GM19324 (cell line): ENCODE results near the gene MDK.
"Not testable (repeated sequence)": the region's sequence is repeated elsewhere in the genome, so short reads cannot be mapped to it uniquely, and the experiment has no call there.

Experiments used
- ATAC-seq: cut with Tn5 transposase; IDR thresholded peaks from one replicate; pipeline ENCODE4 v1.9.1; 2021; ENCODE audit warnings: mild to moderate bottlenecking, moderate library complexity; ENCODE audit not compliant: unreplicated experiment, low FRiP score

MDK gene

DNA sequence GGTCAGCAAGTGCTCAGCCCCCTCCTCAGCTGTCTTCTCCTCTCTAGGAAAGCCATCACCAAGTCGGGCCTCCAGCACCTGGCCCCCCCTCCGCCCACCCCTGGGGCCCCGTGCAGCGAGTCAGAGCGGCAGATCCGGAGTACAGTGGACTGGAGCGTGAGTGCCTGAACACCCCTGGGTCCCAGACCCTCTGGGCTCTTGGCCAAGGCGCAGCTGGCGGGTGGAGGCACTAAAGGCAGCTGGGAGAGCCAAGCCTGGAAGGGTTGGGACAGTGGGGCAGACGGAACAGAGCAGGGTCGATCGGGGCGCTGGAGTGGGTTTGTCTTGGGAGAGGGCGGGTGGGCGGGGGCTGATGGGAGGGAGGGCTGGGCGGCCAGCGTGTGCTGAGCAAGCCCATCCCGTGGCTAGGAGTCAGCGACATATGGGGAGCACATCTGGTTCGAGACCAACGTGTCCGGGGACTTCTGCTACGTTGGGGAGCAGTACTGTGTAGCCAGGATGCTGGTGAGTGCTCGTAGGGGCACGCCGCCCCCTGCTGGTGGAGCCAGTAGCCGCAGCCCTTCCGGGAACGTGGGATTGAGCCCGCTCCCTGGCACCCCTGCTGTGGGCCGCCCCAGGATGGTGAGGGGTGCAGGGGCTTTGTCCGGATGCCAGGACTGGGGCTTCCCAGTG is 14.1 kb upstream of the MDK start:
- no peak for ATAC-seq

DNA sequence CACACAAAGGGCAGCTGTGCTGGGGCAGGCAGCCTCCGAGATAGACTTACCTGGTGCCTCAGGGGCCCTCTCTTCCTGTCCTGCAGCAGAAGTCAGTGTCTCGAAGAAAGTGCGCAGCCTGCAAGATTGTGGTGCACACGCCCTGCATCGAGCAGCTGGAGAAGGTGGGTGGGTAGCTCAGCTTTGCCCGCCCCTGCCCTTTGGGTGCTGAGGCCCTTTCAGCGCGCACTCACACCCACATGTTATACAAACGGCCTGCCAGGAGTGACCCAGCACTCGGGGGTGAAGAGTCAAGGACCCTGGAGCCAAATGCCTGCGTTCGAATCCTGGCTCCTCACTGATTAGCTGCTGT is 13.6 kb upstream of the MDK start:
- no peak for ATAC-seq

DNA sequence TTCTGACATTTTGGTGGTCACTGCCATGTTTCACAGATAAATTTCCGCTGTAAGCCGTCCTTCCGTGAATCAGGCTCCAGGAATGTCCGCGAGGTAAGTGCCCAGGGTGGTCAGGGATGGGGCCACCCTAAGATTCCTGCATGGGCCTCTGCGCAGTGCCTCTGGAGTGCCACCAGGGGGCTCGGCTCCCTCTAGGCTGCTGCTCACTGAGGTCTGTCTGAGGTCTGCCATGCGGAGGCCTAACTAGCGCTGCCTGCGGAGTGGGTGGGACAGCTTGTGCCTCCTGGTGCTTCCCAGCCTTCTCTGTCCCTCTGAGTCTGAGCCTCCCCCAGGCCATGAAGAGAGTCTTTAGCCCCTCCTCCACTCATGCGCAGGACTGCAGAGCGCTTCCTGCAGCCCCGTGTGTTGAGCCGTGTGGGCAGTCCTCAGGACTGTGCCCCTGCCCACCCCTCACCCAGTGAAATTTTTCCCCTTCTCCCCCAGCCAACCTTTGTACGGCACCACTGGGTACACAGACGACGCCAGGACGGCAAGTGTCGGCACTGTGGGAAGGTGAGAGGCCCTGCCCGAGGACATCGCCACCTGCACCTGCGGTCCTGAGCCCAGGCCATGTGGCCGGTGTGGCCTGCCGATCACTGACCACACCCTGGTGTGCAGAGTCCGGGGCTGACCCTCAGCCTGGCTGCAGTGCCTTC is 11.9 kb upstream of the MDK start:
- no peak for ATAC-seq

DNA sequence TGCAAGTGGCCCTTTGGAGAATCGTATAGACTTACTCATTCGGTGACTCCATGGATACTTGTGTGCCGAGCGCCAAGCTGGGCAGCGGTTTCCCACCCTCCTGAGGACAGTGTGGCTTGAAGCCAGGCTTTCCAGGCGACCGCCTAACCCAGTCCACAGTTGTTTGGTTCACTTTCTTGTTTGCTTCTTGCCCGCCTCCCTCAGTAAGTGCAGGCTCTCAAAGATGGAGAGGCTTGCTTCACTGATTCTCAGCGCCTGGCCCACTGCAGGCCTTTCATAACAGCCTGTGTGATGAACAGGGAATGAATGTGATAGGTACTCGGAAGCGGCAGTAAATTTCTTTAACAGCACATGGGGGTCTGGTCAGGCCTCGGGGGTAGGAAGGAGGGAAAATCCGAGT is 11.2 kb upstream of the MDK start:
- ATAC-seq, result no peak

DNA sequence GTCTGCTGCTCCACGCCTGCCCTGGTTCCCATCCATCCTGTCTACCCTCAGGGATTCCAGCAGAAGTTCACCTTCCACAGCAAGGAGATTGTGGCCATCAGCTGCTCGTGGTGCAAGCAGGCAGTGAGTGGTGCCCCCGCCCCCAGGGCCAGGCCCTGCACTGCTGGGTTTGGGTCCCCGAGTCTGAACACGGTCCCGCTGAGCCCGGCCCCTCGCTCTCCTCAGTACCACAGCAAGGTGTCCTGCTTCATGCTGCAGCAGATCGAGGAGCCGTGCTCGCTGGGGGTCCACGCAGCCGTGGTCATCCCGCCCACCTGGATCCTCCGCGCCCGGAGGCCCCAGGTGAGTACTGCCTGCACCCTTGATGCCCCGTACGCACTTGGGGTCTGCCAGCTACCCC is 10.2 kb upstream of the MDK start:
- not testable (repeated sequence) for ATAC-seq

DNA sequence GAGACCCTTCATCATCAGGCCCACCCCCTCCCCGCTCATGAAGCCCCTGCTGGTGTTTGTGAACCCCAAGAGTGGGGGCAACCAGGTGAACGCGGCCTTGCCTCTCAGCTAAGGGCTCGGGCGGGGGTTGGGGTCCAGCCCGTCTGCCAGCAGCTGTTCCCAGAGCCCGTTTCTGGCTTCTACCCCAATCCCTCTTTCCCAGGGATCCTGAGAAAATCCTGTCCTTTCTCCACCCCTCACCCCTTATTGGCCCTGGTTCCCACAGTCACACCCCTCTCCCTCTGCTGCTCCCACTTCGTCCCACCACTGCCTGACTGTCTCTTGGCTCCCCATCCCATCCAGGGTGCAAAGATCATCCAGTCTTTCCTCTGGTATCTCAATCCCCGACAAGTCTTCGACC is 9.4 kb upstream of the MDK start:
- no peak for ATAC-seq

DNA sequence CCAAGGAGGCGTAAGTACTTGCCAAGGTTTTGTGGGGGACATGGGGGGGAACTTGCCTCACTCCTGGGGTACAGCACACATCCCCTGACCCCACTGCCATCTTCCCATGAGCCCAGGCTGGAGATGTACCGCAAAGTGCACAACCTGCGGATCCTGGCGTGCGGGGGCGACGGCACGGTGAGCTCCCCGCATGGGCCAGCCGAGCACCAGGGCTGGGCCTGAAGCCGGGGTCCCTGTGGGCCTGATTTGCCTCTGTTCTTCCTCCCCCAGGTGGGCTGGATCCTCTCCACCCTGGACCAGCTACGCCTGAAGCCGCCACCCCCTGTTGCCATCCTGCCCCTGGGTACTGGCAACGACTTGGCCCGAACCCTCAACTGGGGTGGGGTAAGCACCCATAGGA is 9.0 kb upstream of the MDK start:
- not testable (repeated sequence) for ATAC-seq

DNA sequence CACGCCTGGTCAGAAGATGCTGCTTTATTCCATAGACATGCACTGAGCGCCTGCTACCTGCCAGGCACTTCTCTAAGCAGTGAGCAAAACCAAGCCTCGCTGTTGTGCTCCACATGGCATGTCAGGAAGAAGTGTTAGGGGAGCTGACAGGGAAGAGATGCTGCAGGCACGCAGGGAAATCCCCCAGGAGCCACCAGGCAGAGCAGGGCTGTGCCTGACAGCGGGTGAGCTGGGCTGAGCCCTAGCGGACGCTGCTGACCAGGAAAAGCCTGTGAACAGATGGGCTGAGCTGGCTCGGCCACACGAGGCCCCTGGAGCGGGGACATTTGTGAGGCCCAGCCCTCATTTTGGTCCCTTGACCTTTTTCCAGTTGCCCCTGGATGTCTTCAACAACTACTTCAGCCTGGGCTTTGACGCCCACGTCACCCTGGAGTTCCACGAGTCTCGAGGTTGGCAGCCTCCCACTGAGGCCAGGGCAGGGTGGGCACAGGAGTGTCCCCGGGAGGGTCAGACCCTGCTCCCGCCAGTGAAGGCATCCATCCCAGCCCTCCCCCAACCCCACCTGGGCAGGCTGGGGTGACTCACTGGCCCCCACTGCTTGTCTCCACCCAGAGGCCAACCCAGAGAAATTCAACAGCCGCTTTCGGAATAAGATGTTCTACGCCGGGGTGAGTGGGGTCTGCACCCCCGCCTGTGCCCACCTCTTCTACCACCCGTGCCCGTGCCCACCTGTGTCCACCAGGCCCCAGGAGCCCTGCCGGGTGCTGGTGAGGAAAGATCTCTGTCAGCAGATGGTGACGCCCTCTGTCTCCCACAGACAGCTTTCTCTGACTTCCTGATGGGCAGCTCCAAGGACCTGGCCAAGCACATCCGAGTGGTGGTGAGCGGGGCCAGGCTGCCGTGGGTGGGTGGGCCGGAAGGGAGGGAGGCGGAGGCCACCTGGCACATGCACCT is 7.4 kb upstream of the MDK start:
- no peak for ATAC-seq

DNA sequence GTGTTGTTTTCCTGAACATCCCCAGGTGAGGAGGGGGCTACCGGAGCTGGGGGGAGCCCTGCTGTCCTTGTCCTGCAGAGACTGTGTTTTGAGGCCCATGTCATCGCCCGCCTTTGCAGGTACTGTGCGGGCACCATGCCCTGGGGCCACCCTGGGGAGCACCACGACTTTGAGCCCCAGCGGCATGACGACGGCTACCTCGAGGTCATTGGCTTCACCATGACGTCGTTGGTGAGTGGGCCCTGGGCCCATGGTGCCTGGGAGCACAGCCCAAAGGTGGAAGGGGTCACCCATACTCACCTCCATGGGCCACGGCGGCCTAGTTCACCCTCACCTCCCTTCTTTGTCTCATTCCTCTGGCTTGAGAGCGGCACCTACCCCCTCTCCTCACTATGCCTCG is 6.7 kb upstream of the MDK start:
- ATAC-seq, result no peak

DNA sequence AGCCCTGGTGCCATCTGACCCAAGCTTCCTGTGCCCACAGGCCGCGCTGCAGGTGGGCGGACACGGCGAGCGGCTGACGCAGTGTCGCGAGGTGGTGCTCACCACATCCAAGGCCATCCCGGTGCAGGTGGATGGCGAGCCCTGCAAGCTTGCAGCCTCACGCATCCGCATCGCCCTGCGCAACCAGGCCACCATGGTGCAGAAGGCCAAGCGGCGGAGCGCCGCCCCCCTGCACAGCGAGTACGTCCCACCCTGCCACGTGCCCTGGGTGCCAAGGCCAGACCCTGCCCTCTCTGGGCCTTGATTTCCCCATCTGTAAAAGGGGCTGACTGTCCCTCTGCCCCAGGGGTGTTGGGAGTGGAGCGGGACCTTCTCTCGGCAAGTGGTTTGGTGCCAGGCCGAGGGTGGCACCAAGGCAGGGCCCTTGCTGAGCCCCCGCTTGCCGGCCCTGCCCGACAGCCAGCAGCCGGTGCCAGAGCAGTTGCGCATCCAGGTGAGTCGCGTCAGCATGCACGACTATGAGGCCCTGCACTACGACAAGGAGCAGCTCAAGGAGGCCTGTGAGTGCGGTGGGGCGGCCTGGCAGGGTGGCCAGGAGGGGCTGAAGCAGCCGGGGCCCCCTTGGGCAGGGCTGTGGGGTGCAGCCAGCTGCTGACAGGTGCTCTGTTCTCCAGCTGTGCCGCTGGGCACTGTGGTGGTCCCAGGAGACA is 5.9 kb upstream of the MDK start:
- ATAC-seq, result no peak

DNA sequence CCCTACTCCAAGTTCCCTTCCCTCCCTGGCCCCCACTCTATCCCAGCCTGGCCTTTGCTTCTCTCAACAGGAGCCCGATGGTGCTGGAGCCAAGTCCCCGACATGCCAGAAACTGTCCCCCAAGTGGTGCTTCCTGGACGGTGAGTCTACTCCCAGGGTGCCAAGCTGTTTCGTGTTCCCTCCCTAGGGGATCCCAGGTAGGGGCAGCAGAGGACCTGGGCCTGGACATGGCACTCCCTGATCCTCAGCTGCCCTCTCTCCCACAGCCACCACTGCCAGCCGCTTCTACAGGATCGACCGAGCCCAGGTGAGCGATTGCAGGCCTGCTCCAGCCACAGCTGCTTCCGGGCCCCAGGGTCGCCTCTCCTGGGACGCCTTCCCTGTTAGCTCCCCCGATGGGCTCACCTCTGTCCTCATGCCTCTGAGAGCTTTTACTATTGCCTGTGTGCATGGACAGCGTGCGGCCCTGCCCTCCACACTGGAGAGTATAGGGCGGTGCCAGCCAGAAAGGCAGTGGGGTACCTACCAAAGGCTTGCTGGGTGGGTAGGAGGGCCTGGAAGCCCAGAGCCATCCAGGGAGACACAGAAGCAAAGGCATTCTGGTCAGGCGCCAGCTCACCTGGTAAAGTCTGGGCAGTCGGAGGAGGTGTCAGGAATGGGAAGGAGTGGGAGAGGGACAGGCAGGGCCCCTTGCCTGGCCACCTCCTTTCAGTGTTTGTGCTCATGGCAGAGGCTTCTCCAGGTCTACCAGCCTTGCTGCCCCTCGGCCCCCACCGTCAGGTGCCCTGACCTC is 5.0 kb upstream of the MDK start:
- no peak for ATAC-seq

DNA sequence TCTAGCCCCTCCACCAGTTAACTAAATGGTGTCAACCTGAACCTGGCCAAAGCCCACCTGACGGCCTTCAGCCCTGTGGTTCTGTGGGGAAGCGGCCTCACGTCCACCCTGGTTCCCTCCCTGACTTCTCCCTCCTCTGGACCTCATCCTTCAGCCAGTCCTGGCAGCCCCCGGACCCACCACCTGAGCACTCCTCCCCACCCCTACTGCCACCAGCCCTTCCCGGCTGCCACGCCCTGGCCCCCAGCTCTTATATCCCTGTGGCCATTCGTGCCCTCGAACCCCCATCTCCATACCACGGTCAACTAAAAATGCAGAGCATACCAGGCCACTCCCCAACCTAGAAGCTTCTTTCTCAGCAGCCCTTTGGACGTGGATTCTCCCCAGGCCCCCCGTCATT is 4.2 kb upstream of the MDK start:
- no peak for ATAC-seq

DNA sequence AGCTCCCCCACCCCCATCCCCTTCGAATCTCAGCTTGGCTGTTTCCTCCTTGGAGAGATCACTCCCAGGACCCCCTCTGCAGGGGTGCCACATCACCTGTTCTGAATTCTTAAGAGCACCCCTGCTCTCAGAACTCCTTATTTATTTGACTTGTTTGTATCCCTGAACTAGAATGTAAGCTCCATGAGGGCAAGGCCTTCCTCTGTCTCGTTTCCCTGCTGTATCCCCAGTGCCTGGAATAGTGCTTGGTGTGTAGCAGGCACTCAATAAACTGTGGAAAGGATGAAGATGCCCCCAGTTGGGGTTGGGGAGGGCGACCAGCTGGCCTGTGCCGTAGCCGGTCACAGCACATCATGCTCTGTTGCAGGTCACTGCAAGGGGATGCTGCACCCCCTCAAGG is 3.6 kb upstream of the MDK start:
- no peak for ATAC-seq

DNA sequence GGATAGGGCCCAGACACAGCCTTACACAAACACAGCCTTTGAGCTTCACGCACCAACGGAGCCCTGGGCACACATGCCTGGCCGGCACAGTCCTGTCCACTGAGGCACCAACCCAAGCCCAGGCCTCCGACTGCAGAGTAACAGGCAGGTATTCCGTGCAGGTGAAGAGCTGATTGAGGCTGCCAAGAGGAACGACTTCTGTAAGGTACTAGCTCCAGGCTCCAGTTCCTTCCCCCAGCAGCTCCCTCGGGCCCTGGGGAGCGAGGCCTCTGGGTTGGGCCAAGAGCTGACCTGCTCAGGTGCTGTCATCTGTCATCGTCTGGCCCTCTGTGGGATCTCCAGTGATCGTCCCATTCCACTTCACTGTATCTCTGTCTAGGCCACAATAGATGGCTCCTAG is 3.2 kb upstream of the MDK start:
- ATAC-seq, result no peak

DNA sequence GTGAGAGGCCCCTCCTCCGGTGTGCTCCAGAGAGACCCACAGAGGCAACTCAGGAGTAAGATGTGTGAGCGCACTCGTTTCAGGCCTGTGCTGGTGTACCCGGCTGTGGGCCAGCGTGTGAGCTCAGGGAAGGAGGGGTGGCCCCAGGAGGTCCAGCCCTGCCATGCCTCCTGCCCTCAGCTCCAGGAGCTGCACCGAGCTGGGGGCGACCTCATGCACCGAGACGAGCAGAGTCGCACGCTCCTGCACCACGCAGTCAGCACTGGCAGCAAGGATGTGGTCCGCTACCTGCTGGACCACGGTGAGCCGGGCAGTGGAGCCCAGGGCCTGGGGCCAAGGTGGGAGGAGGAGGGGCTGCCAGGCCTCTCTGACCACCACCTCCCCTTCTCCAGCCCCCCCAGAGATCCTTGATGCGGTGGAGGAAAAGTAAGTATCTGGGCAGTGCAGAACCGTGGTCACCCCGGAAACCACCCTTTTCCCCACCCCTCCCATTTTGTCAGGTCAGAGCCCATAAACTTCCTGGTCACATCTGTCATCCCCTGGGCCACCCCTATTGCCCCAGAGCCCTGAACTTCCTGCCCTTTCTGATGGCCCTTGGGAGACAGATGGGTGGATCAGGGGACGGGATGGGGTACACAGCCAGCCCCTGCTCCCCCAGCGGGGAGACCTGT is 2.5 kb upstream of the MDK start:
- no peak for ATAC-seq

DNA sequence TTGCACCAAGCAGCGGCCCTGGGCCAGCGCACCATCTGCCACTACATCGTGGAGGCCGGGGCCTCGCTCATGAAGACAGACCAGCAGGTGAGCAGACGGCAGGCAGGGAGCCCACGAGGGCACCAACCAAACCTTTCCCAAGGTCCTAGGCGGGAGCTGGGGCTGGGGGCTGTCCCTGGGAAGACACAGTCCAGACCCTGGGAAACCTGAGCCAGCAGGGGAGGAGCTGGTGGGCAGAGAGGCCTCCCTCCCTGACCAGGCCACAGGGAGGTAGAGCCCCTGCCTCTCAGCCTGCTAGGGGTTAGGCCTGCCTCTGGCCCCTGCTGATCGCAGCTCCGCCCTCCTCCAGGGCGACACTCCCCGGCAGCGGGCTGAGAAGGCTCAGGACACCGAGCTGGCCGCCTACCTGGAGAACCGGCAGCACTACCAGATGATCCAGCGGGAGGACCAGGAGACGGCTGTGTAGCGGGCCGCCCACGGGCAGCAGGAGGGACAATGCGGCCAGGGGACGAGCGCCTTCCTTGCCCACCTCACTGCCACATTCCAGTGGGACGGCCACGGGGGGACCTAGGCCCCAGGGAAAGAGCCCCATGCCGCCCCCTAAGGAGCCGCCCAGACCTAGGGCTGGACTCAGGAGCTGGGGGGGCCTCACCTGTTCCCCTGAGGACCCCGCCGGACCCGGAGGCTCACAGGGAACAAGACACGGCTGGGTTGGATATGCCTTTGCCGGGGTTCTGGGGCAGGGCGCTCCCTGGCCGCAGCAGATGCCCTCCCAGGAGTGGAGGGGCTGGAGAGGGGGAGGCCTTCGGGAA is 1.8 kb upstream of the MDK start:
- ATAC-seq, result not testable (repeated sequence)

DNA sequence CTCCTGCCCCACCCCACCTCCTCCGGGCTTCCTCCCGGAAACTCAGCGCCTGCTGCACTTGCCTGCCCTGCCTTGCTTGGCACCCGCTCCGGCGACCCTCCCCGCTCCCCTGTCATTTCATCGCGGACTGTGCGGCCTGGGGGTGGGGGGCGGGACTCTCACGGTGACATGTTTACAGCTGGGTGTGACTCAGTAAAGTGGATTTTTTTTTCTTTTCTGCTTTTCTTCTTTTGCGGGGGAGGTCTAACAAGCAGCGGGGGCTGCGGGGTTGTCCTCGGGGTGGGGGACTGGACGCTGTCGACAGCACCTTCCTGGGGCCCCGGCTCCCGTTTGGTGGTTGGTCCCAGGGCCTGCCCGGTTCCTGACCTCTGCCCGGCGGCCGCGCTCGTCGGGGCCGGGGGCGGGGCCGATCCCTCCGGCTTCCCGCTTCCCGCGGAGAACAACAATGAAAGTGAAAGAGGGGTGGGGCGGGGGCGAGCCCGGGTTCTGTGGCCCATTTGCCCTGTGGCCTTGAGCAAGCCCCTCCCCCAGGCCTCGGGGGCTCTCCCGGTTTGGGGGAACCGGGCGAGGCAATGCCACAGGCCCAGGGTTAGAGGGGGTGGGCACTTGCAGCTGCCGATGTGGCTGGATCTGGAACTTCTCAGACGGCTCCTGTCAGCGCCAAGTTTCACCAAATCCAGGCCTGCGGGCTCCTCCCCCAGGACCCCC is 975 bp upstream of the MDK start:
- ATAC-seq, result no peak
